ENCODE data around the gene FGD2.

DNA sequence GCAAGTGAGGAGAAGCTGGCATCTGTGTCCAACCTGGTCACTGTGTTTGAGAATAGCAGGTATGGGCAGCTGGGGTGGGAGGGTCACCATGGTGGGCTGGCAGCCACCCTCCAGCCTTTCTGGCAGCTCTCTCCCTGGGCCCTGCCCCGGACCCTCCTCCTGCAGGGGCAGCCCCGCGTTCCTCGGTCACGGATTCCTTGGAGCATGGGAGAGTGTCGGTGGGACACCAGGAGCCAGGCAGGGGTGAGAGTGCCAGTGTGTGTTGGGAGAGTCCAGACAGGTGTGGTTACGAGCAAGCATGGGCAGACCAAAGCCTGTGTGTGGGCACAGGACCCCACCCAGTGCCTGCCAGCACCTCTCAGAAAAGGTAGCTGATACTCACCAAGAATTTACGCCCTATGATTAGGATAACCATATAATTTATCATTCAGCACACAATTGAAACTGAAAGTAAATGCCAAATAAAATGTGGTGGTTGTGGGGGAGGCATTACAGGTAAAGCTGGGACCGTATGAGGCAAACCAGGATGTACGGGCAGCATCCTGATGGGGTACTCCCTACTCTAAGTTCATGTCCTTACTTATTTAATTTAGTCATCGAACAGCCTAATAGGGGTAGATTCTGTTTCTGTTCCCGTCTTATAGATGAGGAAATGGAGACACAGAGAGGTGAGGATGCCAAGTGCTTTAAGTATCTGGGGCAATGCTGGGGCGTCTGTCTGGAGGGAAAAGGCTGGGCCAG is 542 bp downstream of the FGD2 start:
- TF ChIP-seq, protein P1, sequence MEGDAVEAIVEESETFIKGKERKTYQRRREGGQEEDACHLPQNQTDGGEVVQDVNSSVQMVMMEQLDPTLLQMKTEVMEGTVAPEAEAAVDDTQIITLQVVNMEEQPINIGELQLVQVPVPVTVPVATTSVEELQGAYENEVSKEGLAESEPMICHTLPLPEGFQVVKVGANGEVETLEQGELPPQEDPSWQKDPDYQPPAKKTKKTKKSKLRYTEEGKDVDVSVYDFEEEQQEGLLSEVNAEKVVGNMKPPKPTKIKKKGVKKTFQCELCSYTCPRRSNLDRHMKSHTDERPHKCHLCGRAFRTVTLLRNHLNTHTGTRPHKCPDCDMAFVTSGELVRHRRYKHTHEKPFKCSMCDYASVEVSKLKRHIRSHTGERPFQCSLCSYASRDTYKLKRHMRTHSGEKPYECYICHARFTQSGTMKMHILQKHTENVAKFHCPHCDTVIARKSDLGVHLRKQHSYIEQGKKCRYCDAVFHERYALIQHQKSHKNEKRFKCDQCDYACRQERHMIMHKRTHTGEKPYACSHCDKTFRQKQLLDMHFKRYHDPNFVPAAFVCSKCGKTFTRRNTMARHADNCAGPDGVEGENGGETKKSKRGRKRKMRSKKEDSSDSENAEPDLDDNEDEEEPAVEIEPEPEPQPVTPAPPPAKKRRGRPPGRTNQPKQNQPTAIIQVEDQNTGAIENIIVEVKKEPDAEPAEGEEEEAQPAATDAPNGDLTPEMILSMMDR (IDR thresholded peaks at IDR 0.05) = no peak
- no peak for TF ChIP-seq POLR2A (IDR thresholded peaks at IDR 0.05)
